IPS DF 6.9 (cell line): ENCODE measurements around the gene OR2C3.

ENCODE experiments used
- DNase-seq: peaks from one replicate; pipeline ENCODE4 v3.0.0-alpha.2; 2013; ENCODE audit warnings: low read depth, low spot score
- H3K27ac ChIP-seq: one replicate; pipeline ENCODE4 v1.5.1; 2013; ENCODE audit warnings: low read length, control low read depth
- H3K27me3 ChIP-seq: 2 replicates; pipeline ENCODE4 v1.6.1; 2013; ENCODE audit warnings: mild to moderate bottlenecking, low read length; ENCODE audit not compliant: control insufficient read depth, insufficient read depth
- H3K36me3 ChIP-seq: 2 replicates; pipeline ENCODE4 v1.6.1; 2013; ENCODE audit warnings: low read length; ENCODE audit not compliant: control insufficient read depth, insufficient read depth
- H3K4me1 ChIP-seq: 2 replicates; pipeline ENCODE4 v1.6.1; 2013; ENCODE audit warnings: low read length; ENCODE audit not compliant: control insufficient read depth, insufficient read depth
- H3K4me3 ChIP-seq: 2 replicates; pipeline ENCODE4 v1.5.1; 2013; ENCODE audit warnings: mild to moderate bottlenecking, low read length
- H3K9me3 ChIP-seq: 2 replicates; pipeline ENCODE4 v1.6.1; 2013; ENCODE audit warnings: low read length, inconsistent platforms; ENCODE audit not compliant: control insufficient read depth, insufficient read depth
- WGBS: extraction: QIAGEN DNeasy Blood & Tissue Kit; methylation state at CpG from one replicate; pipeline ENCODE4 v1.1.7; 2013; ENCODE audit warnings: mixed read lengths, missing lambda C conversion rate; ENCODE audit not compliant: insufficient read length, insufficient coverage; 5-methylcytosine and 5-hydroxymethylcytosine counted together

OR2C3 gene

GRCh38 chr1:247536340-247536739 lies at the start of gene OR2C3:
TSS of gene OR2C3 (minus strand) at chr1:247536440. CDS start at chr1:247532511, 3,929 bp downstream.
- no peaks in the 10 kb centered on the region for H3K4me1 ChIP-seq
- no peak for DNase-seq
- no peak within 1 kb of the TSS for H3K27ac ChIP-seq
- no peak within 1 kb of the TSS for H3K4me3 ChIP-seq
- no peaks in the 10 kb centered on the region for H3K9me3 ChIP-seq
- H3K27me3 ChIP-seq: no peaks in the 10 kb centered on the region
- WGBS: no CpG with 5 or more reads among the region's 2 CpGs
- H3K36me3 ChIP-seq: no peaks in the 10 kb centered on the region

- DNase-seq: no peak
- no peak overlapping the region for H3K27ac ChIP-seq
- no peak overlapping the region for H3K4me3 ChIP-seq
- H3K27me3 ChIP-seq: no peaks in the 10 kb centered on the region
- no CpG with 5 or more reads among the region's 5 CpGs for WGBS
- H3K4me1 ChIP-seq: no peaks in the 10 kb centered on the region
- H3K36me3 ChIP-seq: no peaks in the 10 kb centered on the region
- no peaks in the 10 kb centered on the region for H3K9me3 ChIP-seq
These were observed 42.8 kb upstream of the OR2C3 start for GRCh38 chr1:247578946-247579460.

GRCh38 chr1:247576514-247576913 lies 40.3 kb upstream of the OR2C3 start:
- no peak overlapping the region for H3K27ac ChIP-seq
- no peaks in the 10 kb centered on the region for H3K36me3 ChIP-seq
- no peak overlapping the region for H3K4me3 ChIP-seq
- no peak for DNase-seq
- no peaks in the 10 kb centered on the region for H3K27me3 ChIP-seq
- no peaks in the 10 kb centered on the region for H3K4me1 ChIP-seq
- WGBS: no CpG with 5 or more reads among the region's 3 CpGs
- no peaks in the 10 kb centered on the region for H3K9me3 ChIP-seq

GRCh38 chr1:247574664-247575063 lies 38.4 kb upstream of the OR2C3 start:
- no peak for DNase-seq
- no peaks in the 10 kb centered on the region for H3K4me1 ChIP-seq
- no peaks in the 10 kb centered on the region for H3K27me3 ChIP-seq
- H3K9me3 ChIP-seq: no peaks in the 10 kb centered on the region
- no peak overlapping the region for H3K27ac ChIP-seq
- no peak overlapping the region for H3K4me3 ChIP-seq
- no peaks in the 10 kb centered on the region for H3K36me3 ChIP-seq

- Histone ChIP-seq H3K4me1 (no peaks in the 10 kb centered on the region), H3K36me3 (no peaks in the 10 kb centered on the region), H3K27me3 (no peaks in the 10 kb centered on the region), H3K9me3 (no peaks in the 10 kb centered on the region), H3K4me3 (no peak overlapping the region), H3K27ac (no peak overlapping the region)
- WGBS: no CpG with 5 or more reads among the region's 1 CpG
- DNase-seq: no peak
These were observed 38.0 kb upstream of the OR2C3 start for GRCh38 chr1:247574236-247574635.

- H3K9me3 ChIP-seq: no peaks in the 10 kb centered on the region
- 0 out of 2 replicates have a peak, but pooled peaks cover 1% of the 10 kb centered on the region for H3K4me1 ChIP-seq
- no peak for DNase-seq
- no peak overlapping the region for H3K4me3 ChIP-seq
- no peak overlapping the region for H3K27ac ChIP-seq
- WGBS: no CpG with 5 or more reads among the region's 9 CpGs
- no peaks in the 10 kb centered on the region for H3K36me3 ChIP-seq
- H3K27me3 ChIP-seq: no peaks in the 10 kb centered on the region
These were observed 26.0 kb upstream of the OR2C3 start for GRCh38 chr1:247562198-247562597.

GRCh38 chr1:247561711-247562110 lies 25.5 kb upstream of the OR2C3 start:
- no peak overlapping the region for H3K27ac ChIP-seq
- no peak for DNase-seq
- whole genome bisulfite sequencing: 100% methylated on average over 2 of the region's 10 CpGs
- H3K4me1 ChIP-seq: 0 out of 2 replicates have a peak, but pooled peaks cover 1% of the 10 kb centered on the region
- H3K27me3 ChIP-seq: no peaks in the 10 kb centered on the region
- H3K4me3 ChIP-seq: no peak overlapping the region
- H3K9me3 ChIP-seq: no peaks in the 10 kb centered on the region
- no peaks in the 10 kb centered on the region for H3K36me3 ChIP-seq

GRCh38 chr1:247557926-247558674 lies 21.9 kb upstream of the OR2C3 start:
- Histone ChIP-seq H3K27ac (no peak overlapping the region), H3K9me3 (no peaks in the 10 kb centered on the region), H3K4me1 (0 out of 2 replicates have a peak, but pooled peaks cover 1% of the 10 kb centered on the region), H3K27me3 (no peaks in the 10 kb centered on the region), H3K4me3 (no peak overlapping the region), H3K36me3 (no peaks in the 10 kb centered on the region)
- no CpG with 5 or more reads among the region's 2 CpGs for WGBS
- DNase-seq: no peak

- DNase-seq: no peak
- no CpG with 5 or more reads among the region's 2 CpGs for WGBS
- H3K36me3 ChIP-seq: no peaks in the 10 kb centered on the region
- H3K27me3 ChIP-seq: no peaks in the 10 kb centered on the region
- H3K4me1 ChIP-seq: peaks cover 1% of the 10 kb centered on the region
- H3K27ac ChIP-seq: no peak overlapping the region
- H3K9me3 ChIP-seq: no peaks in the 10 kb centered on the region
- no peak overlapping the region for H3K4me3 ChIP-seq
These were observed 16.0 kb upstream of the OR2C3 start for GRCh38 chr1:247552231-247552630.

GRCh38 chr1:247551721-247552120 lies 15.5 kb upstream of the OR2C3 start:
- no peaks in the 10 kb centered on the region for H3K27me3 ChIP-seq
- no CpG with 5 or more reads among the region's 1 CpG for WGBS
- H3K36me3 ChIP-seq: no peaks in the 10 kb centered on the region
- H3K4me1 ChIP-seq: peaks cover 1% of the 10 kb centered on the region
- no peak overlapping the region for H3K27ac ChIP-seq
- DNase-seq: no peak
- H3K9me3 ChIP-seq: no peaks in the 10 kb centered on the region
- no peak overlapping the region for H3K4me3 ChIP-seq

- no CpG with 5 or more reads among the region's 13 CpGs for WGBS
- H3K27ac ChIP-seq: no peak within 1 kb of the TSS
- peaks cover 1% of the 10 kb centered on the region for H3K4me1 ChIP-seq
- H3K36me3 ChIP-seq: no peaks in the 10 kb centered on the region
- no peak within 1 kb of the TSS for H3K4me3 ChIP-seq
- H3K9me3 ChIP-seq: no peaks in the 10 kb centered on the region
- H3K27me3 ChIP-seq: no peaks in the 10 kb centered on the region
- DNase-seq: no peak
These were observed 12.5 kb upstream of the OR2C3 start, which contains the start of gene GCSAML for GRCh38 chr1:247548769-247549182. TSS of gene GCSAML (plus strand) at chr1:247549134. CDS start at chr1:247549192, 58 bp downstream.
